Neural cell (in vitro differentiated cells): ENCODE data around the gene CST6. TPM values are rescaled to one million over a fixed set of nuclear protein-coding genes. Genes with fewer than 3 reads are reported as not detected.

ENCODE experiments used
- H2AFZ ChIP-seq: fragments of 200-600, 300-800 bp; sonication (generic), shearing (Covaris generic); 2 replicates; pipeline ENCODE4 v1.6.0; 2014; ENCODE audit warnings: low read depth, mild to moderate bottlenecking, antibody characterized with exemption, low read length, moderate library complexity
- H3F3A ChIP-seq: fragments of 200-600 bp; shearing (Covaris generic); 2 replicates; pipeline ENCODE4 v1.6.1; 2016; ENCODE audit warnings: mild to moderate bottlenecking, moderate library complexity, mixed read lengths, antibody characterized with exemption, low read length; ENCODE audit not compliant: insufficient read depth, poor library complexity, severe bottlenecking
- H3K27ac ChIP-seq: fragments of 200-600, 300-800 bp; sonication (generic), shearing (Covaris generic); 2 replicates; pipeline ENCODE4 v1.5.1; 2014; ENCODE audit warnings: mild to moderate bottlenecking, low read length, moderate library complexity
- H3K27me3 ChIP-seq: fragments of 300-800, 200-600 bp; sonication (generic), shearing (Covaris generic); 2 replicates; pipeline ENCODE4 v1.6.0; 2014; ENCODE audit warnings: mild to moderate bottlenecking, low read depth, low read length, moderate library complexity; ENCODE audit not compliant: insufficient read depth
- H3K36me3 ChIP-seq: fragments of 300-800, 200-600 bp; sonication (generic), shearing (Covaris generic); 2 replicates; pipeline ENCODE4 v1.5.1; 2014; ENCODE audit warnings: mild to moderate bottlenecking, antibody characterized with exemption, low read length, moderate library complexity; ENCODE audit not compliant: insufficient read depth
- H3K4me2 ChIP-seq: fragments of 300-800, 200-600 bp; sonication (generic), shearing (Covaris generic); 2 replicates; pipeline ENCODE4 v1.6.0; 2014; ENCODE audit warnings: mild to moderate bottlenecking, low read length
- H3K4me3 ChIP-seq: fragments of 300-800, 200-600 bp; sonication (generic), shearing (Covaris generic); 2 replicates; pipeline ENCODE4 v1.5.1; 2014; ENCODE audit warnings: mild to moderate bottlenecking, low read length, moderate library complexity
- H3K79me2 ChIP-seq: fragments of 200-600 bp; shearing (Covaris generic); replicated peaks from 2 replicates; pipeline ENCODE4 v1.6.0; 2014; ENCODE audit warnings: mild to moderate bottlenecking, low read length, moderate library complexity; ENCODE audit not compliant: insufficient read depth
- H3K9ac ChIP-seq: fragments of 300-800, 200-600 bp; sonication (generic), shearing (Covaris generic); 2 replicates; pipeline ENCODE4 v1.6.1; 2016; ENCODE audit warnings: mild to moderate bottlenecking, low read length, mixed read lengths
- H3K9me2 ChIP-seq: fragments of 200-600 bp; shearing (Covaris generic); 2 replicates; pipeline ENCODE4 v1.6.1; 2016; ENCODE audit warnings: mild to moderate bottlenecking, low read length, mixed read lengths; ENCODE audit not compliant: insufficient read depth
- H3K9me3 ChIP-seq: fragments of 200-600, 300-800 bp; sonication (generic), shearing (Covaris generic); 2 replicates; pipeline ENCODE4 v1.6.1; 2016; ENCODE audit warnings: mild to moderate bottlenecking, mixed run types, low read length, moderate library complexity, mixed read lengths
- H4K20me1 ChIP-seq: fragments of 200-600 bp; shearing (Covaris generic); 2 replicates; pipeline ENCODE4 v1.6.1; 2016; ENCODE audit warnings: mild to moderate bottlenecking, mixed run types; ENCODE audit not compliant: insufficient read depth
- EP300 ChIP-seq: fragments of 450-650 bp; conservative IDR thresholded peaks from 2 replicates; pipeline ENCODE4 v1.6.1; 2014; ENCODE audit warnings: antibody characterized with exemption, mild to moderate bottlenecking, moderate library complexity; ENCODE audit not compliant: poor library complexity, severe bottlenecking
- EZH2 ChIP-seq: fragments of 200-600, 300-800 bp; shearing (Covaris generic), sonication (generic); IDR thresholded peaks from 2 replicates; pipeline ENCODE4 v1.6.1; 2014; ENCODE audit warnings: antibody characterized with exemption, low read length, borderline replicate concordance, mild to moderate bottlenecking; ENCODE audit not compliant: insufficient read depth, poor library complexity, severe bottlenecking
- MXI1 ChIP-seq: fragments of 450-650 bp; conservative IDR thresholded peaks from 2 replicates; pipeline ENCODE4 v1.6.1; 2014; ENCODE audit warnings: antibody characterized with exemption, mild to moderate bottlenecking; ENCODE audit not compliant: poor library complexity, severe bottlenecking
- POLR2AphosphoS5 ChIP-seq: IDR thresholded peaks from 2 replicates; pipeline ENCODE4 v1.6.1; 2012
- RAD21 ChIP-seq: fragments of 450-650 bp; conservative IDR thresholded peaks from 2 replicates; pipeline ENCODE4 v1.6.1; 2014; ENCODE audit warnings: antibody characterized with exemption, mild to moderate bottlenecking, moderate library complexity
- SMC3 ChIP-seq: fragments of 450-650 bp; conservative IDR thresholded peaks from 2 replicates; pipeline ENCODE4 v1.6.1; 2014; ENCODE audit warnings: antibody characterized with exemption, mild to moderate bottlenecking, moderate library complexity; ENCODE audit not compliant: poor library complexity
- TAF1 ChIP-seq: IDR thresholded peaks from 2 replicates; pipeline ENCODE4 v1.6.1; 2012; ENCODE audit warnings: low read depth
- polyA plus RNA-seq: library from polyadenylated mRNA; depleted of rRNA; stranded (reverse); fragments of >200 nt; gene quantifications from 2 replicates; pipeline ENCODE4 v1.2.3, GENCODE V29; 2014
- TF ChIP-seq, protein P1 (sequence below): IDR thresholded peaks from 2 replicates; pipeline ENCODE4 v1.6.1; 2012; ENCODE audit warnings: borderline replicate concordance
- TF ChIP-seq, protein P2 (sequence below): fragments of 450-650 bp; IDR thresholded peaks from 2 replicates; pipeline ENCODE4 v1.5.1; 2014; ENCODE audit warnings: antibody characterized with exemption, mild to moderate bottlenecking, moderate library complexity; ENCODE audit not compliant: poor library complexity, severe bottlenecking

The CST6 gene
- polyA plus RNA-seq, 1 donor from 2014 or later, result not detected

DNA sequence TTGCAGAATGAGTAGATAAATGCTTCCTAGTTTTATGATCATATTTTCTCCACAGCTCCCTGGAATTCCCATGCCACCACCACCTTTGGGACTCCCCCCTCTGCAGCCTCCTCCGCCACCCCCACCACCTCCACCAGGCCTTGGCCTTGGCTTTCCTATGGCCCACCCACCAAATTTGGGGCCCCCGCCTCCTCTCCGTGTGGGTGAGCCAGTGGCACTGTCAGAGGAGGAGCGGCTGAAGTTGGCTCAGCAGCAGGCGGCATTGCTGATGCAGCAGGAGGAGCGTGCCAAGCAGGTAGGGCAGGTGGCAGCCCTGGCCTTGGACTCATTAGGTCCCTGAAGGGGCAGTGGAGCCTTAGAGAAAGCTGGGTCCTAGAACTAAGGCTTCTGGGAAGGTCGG lies 43.2 kb downstream of the CST6 start:
- Histone ChIP-seq H3K79me2 (peaks cover 23% of the 10 kb centered on the region), H3K4me2 (no peak overlapping the region), H3K9me3 (no peaks in the 10 kb centered on the region), H3K4me3 (no peak overlapping the region), H3F3A (peaks cover 5% of the 10 kb centered on the region), H3K27ac (no peak overlapping the region), H3K27me3 (no peaks in the 10 kb centered on the region), H4K20me1 (no peaks in the 10 kb centered on the region), H3K9me2 (no peaks in the 10 kb centered on the region), H2AFZ (no peak overlapping the region), H3K36me3 (no peaks in the 10 kb centered on the region), H3K9ac (no peak overlapping the region)
- TF ChIP-seq EP300 (no peak), POLR2AphosphoS5 (no peak), RAD21 (no peak)

- Histone ChIP-seq H3K9ac (no peak overlapping the region), H3K27ac (no peak overlapping the region), H3K9me3 (no peaks in the 10 kb centered on the region), H3K36me3 (no peaks in the 10 kb centered on the region), H2AFZ (no peak overlapping the region), H3K27me3 (no peaks in the 10 kb centered on the region), H3F3A (no peaks in the 10 kb centered on the region), H3K9me2 (no peaks in the 10 kb centered on the region), H3K79me2 (peaks cover 23% of the 10 kb centered on the region), H3K4me3 (no peak overlapping the region), H3K4me2 (no peak overlapping the region), H4K20me1 (no peaks in the 10 kb centered on the region)
- TF ChIP-seq EZH2, result no peak
- no peak for TF ChIP-seq RAD21
- TF ChIP-seq MXI1, result no peak
- TF ChIP-seq TAF1, result no peak
- no peak for TF ChIP-seq EP300
- TF ChIP-seq, protein P1, sequence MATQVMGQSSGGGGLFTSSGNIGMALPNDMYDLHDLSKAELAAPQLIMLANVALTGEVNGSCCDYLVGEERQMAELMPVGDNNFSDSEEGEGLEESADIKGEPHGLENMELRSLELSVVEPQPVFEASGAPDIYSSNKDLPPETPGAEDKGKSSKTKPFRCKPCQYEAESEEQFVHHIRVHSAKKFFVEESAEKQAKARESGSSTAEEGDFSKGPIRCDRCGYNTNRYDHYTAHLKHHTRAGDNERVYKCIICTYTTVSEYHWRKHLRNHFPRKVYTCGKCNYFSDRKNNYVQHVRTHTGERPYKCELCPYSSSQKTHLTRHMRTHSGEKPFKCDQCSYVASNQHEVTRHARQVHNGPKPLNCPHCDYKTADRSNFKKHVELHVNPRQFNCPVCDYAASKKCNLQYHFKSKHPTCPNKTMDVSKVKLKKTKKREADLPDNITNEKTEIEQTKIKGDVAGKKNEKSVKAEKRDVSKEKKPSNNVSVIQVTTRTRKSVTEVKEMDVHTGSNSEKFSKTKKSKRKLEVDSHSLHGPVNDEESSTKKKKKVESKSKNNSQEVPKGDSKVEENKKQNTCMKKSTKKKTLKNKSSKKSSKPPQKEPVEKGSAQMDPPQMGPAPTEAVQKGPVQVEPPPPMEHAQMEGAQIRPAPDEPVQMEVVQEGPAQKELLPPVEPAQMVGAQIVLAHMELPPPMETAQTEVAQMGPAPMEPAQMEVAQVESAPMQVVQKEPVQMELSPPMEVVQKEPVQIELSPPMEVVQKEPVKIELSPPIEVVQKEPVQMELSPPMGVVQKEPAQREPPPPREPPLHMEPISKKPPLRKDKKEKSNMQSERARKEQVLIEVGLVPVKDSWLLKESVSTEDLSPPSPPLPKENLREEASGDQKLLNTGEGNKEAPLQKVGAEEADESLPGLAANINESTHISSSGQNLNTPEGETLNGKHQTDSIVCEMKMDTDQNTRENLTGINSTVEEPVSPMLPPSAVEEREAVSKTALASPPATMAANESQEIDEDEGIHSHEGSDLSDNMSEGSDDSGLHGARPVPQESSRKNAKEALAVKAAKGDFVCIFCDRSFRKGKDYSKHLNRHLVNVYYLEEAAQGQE, result no peak
- no peak for TF ChIP-seq POLR2AphosphoS5
- TF ChIP-seq, protein P2, sequence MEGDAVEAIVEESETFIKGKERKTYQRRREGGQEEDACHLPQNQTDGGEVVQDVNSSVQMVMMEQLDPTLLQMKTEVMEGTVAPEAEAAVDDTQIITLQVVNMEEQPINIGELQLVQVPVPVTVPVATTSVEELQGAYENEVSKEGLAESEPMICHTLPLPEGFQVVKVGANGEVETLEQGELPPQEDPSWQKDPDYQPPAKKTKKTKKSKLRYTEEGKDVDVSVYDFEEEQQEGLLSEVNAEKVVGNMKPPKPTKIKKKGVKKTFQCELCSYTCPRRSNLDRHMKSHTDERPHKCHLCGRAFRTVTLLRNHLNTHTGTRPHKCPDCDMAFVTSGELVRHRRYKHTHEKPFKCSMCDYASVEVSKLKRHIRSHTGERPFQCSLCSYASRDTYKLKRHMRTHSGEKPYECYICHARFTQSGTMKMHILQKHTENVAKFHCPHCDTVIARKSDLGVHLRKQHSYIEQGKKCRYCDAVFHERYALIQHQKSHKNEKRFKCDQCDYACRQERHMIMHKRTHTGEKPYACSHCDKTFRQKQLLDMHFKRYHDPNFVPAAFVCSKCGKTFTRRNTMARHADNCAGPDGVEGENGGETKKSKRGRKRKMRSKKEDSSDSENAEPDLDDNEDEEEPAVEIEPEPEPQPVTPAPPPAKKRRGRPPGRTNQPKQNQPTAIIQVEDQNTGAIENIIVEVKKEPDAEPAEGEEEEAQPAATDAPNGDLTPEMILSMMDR, result no peak
- no peak for TF ChIP-seq SMC3
Measured at GRCh38 chr11:66056501-66056900, 44.7 kb downstream of the CST6 start.
